ENCODE measurements around the gene ATL1.
A peak's percentile ranks its signal among the peaks of the same experiment; 100 is the strongest.
"Not testable (repeated sequence)": the region's sequence is repeated elsewhere in the genome, so short reads cannot be mapped to it uniquely, and the experiment has no call there.

ATL1 gene

GRCh38 chr14:50656776-50657175 lies 96.8 kb downstream of the ATL1 start:
- no peak for DNase-seq (ENCODE audit: low read depth, low spot score)

- no peak for DNase-seq (ENCODE audit: low read depth, low spot score)
Measured at GRCh38 chr14:50657753-50658152, 97.8 kb downstream of the ATL1 start.

- peak; percentile 45 for DNase-seq (ENCODE audit: low read depth, low spot score)
Measured at GRCh38 chr14:50658203-50658602, 98.3 kb downstream of the ATL1 start.

DNA sequence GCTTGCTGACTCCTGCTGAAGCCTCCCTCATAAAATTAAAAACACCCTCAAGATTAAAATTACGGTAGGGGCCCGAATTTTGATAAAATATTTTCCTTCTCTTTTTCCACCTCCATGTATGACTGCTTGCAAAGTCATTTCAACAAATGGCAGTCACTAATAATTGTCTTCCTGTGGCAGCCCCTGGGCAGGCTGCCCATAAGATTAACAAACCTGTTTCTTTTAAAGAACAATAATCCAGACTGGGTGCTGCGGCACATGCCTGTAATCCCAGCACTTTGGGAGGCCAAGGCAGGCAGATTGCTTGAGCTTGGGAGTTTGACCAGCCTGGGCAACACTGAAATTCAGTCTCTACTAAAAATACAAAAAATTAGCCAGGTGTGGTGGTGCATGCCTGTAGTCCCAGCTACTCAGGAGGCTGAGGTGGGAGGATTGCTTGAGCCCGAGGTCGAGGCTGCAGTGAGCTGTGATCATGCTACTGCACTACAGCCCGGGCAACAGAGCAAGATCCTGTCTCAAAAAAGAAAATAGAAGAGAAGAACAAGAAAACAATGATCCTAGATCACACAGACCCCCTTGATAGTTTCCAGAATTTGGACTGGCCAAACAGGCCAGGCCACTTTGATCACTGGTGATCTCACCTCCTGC lies 99.5 kb downstream of the ATL1 start:
- DNase-seq (ENCODE audit: low read depth, low spot score): no peak

DNA sequence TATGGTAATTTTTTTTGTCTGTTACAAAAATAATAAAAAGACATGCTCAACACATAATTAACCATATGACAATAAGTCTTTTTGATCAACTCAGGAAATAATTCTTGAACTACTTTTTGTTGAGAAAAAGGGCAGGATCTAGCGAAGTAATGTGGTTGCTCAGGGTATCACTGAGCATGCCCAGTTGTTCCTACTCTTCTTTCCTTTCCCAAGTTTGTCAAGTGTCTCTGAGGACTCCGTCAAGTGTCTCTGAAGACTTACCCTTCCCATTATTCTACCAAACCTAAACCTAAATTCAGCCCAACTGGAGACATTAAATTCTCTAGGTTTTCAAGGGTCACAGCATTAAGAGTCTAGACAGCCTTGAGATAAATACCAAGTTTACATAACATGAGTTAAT lies 104.6 kb downstream of the ATL1 start:
- not testable (repeated sequence) for DNase-seq (ENCODE audit: low read depth, low spot score)

DNA sequence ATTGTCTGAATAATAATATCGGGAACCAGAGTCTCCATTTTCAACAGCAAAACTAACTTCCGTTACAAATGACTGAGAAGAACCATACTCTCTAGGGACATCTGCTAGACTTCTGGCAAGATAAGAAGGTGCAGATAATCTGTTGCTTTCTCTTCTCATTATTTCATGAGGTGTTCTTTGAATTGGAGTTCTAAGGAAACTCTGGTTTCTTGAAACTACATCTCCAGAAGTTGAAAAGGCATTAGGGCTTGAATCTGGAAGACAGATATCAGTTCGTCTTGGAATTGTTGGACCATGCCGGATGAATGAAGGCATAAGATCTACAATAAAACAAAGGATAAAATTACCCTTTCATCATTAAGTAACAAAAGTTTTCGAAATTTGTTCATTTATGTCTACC lies 105.4 kb downstream of the ATL1 start:
- not testable (repeated sequence) for DNase-seq (ENCODE audit: low read depth, low spot score)

DNA sequence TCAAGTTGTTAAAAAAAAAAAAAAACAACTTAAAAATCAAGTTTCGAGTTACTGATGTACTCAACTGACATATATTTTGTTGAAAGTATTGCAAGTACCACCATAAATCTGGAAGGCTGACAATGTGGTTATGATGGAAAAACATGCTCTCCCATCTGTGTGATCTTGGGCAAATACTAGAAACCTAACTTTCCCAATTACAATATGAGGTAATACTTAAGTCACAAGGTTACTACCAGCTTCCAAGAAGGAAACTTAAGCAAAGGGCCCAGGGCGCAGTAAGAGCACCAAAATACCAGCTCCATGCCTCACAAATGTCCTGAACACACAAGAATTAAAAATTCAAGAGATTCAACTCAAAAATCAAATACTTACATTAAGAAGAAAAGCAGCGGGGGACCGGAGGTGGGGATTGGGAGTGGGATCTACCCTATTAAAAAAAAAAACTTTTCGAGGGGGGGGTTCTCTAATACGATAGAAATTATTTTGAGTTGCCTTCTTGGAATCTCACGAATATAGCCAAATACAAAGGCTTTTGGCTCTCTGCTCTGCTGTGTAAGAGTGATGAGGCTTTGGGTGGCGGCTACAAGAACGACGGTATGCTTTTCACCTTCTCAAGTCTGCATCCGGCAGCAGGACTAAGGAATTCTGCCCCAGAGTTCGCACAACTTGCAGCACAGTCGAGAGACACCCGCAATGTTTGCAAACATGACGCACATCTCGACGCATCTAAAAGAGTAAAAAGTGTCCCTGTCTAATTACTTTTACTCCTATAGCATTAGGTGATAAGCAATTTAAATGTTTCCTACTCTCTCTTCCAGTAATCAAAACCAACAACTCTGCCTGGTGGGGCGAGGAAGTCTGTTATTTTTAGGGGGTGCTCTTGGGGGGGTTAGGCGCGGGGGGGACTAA lies 107.1 kb downstream of the ATL1 start:
- peak; percentile 40 for DNase-seq (ENCODE audit: low read depth, low spot score)

- DNase-seq (ENCODE audit: low read depth, low spot score): no peak
Measured at GRCh38 chr14:50667684-50667995, 107.7 kb downstream of the ATL1 start.

- no peak for DNase-seq (ENCODE audit: low read depth, low spot score)
Measured at GRCh38 chr14:50667996-50668825, 108.3 kb downstream of the ATL1 start, which contains the start of gene SAV1. Gene SAV1 (minus strand): TSS chr14:50668306. CDS start chr14:50667967, 339 bp downstream.

DNA sequence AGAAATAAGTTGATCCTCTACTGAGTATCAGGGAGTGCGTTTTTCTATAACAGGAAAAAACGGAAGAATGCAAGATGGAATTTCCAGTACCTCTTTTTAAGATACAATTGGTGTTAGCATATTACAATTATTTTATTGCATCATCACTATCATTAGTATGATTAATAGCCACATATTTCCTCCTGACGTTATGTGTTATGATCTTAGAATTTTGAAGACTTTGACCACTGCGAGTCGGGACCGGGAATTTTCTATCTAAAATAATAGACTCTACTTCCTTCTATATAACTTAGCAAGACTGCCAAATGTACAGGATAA lies 108.8 kb downstream of the ATL1 start:
- DNase-seq (ENCODE audit: low read depth, low spot score): no peak

DNA sequence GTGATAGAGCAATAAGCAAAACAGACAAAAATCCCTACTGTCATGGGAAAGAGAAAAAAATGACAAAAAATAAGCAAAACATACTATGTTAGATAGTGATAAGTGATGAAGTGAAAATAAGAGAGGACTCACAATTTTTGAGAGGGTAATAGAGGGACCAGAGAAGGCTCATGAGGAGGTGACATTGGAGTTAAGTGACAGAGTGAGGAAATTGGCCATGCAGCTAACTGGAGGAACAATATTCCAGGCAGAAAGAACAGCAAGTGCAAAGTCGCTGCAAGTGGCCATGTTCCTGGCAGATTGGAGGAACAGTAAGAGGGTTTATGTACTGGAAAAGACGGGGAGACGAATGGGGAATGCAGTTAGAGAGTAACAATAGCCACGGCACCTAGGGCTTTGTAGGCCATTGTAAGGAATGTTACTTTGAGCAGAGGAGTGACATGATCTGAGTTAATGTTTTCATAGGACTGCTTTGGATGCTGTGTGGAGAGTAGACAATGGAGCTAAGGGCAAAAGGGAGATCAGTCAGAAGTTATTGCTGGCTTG lies 109.6 kb downstream of the ATL1 start:
- no peak for DNase-seq (ENCODE audit: low read depth, low spot score)

DNA sequence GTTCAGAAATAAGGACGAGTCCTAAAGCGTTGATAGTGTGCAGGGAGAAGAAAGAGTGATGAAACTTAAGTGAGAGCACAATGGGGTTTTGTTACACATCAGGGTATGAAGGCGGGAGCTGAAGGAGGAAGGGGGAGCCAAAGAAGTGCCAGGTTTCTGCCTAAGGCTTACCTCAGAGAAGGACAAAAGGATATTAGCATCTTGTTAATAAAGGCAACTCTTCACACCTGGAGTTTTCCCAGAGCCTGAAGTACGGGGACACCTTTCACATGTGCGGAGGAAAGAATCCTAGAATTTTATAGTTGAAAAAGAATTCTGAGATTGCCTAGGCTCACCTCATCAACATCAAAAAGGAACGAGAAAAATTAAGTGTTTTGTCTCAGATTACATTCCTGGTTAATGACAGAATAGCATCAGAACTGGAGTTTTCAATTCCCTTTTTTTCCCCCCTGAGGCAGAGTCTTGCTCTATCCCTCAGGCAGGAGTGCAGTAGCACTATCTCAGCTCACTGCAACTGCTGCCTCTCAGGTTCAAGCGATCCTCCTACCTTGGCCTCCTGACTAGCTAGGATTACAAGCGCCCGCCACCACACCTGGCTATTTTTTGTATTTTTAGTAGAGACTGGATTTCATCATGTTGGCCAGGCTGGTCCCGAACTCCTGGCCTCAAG lies 110.4 kb downstream of the ATL1 start:
- peak; percentile 56 for DNase-seq (ENCODE audit: low read depth, low spot score)

DNA sequence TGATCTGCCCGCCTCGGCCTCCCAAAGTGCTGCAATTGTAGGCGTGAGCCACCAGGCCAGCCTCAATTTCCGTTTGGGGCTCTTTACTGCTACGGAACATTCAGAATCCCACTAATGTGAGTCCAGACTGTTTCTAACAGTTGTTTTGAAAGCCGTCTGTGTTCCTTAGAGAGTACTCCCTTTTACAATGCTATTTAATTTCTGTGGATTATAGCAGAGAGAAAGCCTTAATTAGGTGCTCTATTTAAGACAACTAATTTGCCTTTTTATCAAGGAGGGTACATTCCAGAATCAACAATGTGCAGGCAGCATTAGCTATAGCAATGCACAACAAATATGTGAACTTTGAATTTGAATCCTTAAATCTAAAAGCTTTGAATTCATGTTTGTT lies 110.9 kb downstream of the ATL1 start:
- DNase-seq (ENCODE audit: low read depth, low spot score): no peak

GRCh38 chr14:50675597-50675996 lies 115.7 kb downstream of the ATL1 start:
- no peak for DNase-seq (ENCODE audit: low read depth, low spot score)

GRCh38 chr14:50676814-50677516 lies 117.0 kb downstream of the ATL1 start:
- no peak for DNase-seq (ENCODE audit: low read depth, low spot score)

GRCh38 chr14:50677527-50678063 lies 117.7 kb downstream of the ATL1 start:
- DNase-seq (ENCODE audit: low read depth, low spot score): no peak

- DNase-seq (ENCODE audit: low read depth, low spot score): no peak
Measured at GRCh38 chr14:50678163-50678562, 118.2 kb downstream of the ATL1 start.

DNA sequence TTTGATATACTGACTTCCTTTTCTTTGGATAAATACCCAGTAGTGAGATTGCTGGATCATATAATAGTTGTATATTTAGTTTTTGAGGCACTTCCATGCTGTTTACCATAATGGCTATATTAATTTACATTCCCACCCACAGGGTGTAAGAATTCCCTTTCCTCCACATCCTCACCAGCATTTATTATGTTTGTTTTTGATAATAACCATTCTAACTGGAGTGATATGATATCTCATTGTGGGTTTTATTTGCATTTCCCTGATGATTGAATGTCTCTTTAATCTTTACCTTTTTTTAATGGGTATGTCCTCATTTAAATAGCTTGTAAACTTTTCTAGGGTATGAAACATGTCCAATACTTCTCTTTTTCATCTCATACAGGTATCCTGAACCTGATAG lies 119.7 kb downstream of the ATL1 start:
- no peak for DNase-seq (ENCODE audit: low read depth, low spot score)
